ENCODE measurements around the gene PCDHGA1.
A peak's percentile ranks its signal among the peaks of the same experiment; 100 is the strongest.

DNA sequence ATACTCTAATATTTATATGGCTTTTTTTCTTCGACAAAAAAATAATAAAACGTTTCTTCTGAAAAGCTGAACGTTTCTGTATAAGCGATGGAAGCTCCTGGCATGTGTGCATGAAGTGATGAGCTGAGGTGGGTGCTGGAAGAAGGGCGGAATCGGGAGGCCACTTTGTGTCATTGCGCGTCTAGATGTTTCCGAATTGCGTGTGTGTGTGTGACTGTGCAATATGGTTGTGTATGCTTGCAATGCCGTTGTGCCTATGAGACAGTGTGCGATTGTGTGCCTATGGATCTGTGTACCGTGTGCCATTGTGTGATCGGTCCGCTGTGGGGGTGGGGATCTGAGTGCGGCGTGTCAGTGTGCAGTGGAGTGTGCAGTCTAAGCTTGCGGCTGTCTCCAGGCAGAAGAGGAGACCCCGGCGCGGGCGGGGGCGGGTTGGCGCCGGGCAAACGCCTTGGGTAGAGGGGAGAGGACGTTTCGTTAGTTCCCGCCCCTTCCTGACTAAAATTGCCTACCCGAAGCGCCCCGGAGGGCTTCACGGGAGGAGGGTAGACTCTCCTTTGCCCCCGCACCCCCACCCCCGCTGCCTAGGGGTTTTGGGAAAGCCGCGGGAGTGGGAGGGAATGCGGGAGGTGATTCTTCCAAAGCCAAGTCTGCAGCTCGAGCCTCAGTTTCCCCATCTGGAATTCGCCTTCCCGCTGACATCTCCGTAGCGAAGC, 182.8 kb downstream of the PCDHGA1 start:
- TF ChIP-seq, protein P1, sequence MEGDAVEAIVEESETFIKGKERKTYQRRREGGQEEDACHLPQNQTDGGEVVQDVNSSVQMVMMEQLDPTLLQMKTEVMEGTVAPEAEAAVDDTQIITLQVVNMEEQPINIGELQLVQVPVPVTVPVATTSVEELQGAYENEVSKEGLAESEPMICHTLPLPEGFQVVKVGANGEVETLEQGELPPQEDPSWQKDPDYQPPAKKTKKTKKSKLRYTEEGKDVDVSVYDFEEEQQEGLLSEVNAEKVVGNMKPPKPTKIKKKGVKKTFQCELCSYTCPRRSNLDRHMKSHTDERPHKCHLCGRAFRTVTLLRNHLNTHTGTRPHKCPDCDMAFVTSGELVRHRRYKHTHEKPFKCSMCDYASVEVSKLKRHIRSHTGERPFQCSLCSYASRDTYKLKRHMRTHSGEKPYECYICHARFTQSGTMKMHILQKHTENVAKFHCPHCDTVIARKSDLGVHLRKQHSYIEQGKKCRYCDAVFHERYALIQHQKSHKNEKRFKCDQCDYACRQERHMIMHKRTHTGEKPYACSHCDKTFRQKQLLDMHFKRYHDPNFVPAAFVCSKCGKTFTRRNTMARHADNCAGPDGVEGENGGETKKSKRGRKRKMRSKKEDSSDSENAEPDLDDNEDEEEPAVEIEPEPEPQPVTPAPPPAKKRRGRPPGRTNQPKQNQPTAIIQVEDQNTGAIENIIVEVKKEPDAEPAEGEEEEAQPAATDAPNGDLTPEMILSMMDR (IDR thresholded peaks at IDR 0.05), result no peak
- peak in 2 of 3 donors; percentile 25 to 27 for TF ChIP-seq POLR2A (IDR thresholded peaks at IDR 0.05)

Measured in body of pancreas (tissue), 4 donors.